Measurements from ENCODE around the gene RAPGEF5.

Gene RAPGEF5

DNA sequence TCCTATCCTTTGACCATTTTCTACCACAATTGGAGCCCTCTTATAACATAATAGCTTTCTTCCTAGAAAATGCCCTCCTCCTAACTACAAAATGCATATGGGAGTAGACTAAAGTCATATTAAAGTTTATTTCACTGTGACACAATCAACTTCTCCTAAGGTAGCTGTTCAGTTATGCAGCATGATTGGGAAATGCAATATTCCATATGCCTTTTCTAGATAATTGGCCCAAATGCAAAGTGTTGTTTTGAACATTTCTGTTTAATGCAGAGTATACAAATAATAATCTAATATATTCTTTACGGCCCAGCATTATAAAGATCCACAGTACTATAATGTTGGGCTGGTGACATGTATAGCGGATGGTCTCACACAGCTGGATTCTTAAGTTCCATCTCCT is 205.1 kb downstream of the RAPGEF5 start:
- DNase-seq (ENCODE audit: low read depth): no peak

DNA sequence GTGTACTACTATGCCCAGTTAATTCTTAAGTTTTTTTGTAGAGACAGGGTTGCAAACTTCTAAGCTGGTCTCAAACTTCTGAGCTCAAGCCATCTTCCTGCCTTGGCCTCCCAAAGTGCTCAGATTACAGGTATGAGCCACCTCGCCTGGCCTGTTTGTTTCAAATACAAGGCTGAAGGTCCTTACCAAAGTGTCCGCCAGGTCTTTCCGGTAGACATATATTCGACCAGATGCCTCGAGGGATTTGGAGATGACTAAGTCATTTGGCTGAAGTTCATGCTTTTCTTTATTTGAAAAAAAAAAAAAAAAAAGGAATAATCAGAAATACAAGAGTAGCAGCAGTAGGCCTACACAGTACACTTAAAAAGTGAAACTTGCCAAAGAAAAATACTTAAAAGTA is 206.7 kb downstream of the RAPGEF5 start:
- no peak for DNase-seq (ENCODE audit: low read depth)

DNA sequence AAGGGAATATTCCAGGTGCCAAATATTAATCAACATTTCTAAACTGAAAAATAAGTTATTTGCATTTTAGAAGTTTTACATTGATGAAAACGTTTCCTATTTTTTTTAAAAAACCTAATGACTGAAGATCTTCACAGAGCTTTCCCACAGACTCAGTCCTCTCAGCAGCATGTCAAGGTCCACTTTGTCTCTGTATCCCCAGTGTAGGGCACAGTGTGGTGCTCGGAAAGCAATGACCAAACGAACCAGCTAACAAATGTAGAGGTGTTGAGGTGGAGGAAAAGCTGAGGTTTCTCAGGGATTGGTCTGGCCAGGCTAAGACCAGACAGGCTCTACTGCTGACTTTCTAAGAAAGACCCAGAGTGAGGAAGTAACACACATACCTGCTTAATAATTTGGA is 209.1 kb downstream of the RAPGEF5 start:
- DNase-seq (ENCODE audit: low read depth): no peak

DNA sequence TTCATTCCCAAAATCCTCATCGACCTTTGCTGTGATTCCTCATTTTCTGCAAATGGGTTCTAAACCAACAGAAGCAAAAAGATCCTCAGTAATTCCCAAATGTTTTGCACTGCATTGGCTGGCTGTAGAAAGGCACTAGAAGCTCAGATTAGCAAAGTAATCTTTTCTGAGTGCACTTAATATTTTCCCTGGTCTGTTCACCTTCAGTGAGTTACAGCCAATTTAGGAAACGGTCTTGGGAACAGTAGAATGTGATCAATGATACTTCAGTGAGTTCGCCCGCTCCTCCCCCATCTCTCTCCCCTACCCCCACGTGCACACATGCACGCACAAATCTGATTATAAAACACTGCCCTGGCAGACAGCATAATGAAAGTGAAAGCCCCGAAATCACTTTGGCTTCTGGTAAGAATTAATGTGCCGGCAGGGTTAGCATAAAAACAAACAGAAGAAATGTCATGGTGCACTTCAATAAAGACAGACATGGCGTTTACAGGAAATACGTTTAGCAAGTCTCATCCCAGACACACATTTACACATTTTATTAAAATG is 209.9 kb downstream of the RAPGEF5 start:
- DNase-seq (ENCODE audit: low read depth): no peak

DNA sequence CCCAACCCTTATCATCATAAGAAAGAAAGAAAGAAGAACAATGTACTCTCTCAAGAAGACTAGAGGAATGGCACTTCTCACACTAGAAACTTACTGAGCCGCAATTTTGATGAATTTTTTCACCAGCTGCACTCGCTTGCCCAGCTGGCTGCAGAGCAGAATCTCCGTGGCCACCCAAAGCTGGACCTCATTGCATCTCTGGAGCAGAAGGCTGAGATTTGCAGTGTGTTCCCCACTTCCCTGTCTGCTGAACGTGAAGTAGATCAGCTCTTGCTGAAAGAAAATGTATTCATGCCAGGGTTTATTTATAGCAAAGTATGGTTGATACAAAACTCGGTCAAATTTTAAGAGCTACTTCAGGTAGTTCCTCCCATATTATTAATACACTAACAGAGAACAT is 212.0 kb downstream of the RAPGEF5 start:
- DNase-seq (ENCODE audit: low read depth): no peak

DNA sequence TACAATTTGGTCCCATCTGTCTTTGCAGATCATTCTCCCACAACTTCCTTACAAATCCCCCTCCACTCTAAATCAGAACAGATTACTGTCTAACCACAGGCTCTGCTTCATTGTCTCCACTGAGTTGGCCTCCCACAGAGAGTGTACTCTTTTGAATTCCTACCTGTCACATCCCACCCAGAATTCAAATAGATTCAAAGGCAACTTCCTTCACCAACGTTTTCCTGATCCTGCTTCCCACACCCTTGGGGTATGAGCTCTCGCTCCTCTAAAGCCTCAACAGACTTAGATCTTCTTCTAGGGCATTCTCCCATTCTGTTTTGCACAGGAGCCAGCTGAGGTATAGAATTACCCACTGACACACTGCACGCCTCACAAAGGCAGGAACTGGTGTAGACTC is 213.5 kb downstream of the RAPGEF5 start:
- DNase-seq (ENCODE audit: low read depth): no peak

DNA sequence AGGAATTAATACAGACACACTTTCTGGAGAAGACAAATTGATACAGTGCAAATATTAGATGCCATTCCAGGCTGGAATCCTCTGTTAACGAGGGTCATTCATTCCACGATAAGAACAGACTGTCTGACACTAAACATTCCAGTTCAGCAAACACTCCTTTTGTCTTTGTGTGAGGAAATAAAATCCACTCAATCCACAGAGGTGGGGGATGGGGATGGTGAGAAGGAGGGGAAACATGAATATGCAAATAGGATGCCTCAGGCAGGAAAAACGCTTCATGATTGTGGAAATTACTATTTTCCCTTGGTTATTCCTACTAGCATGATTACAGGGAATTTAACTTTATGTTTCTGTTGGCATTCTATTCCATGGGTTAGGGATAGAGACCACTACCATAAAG is 214.4 kb downstream of the RAPGEF5 start:
- no peak for DNase-seq (ENCODE audit: low read depth)

DNA sequence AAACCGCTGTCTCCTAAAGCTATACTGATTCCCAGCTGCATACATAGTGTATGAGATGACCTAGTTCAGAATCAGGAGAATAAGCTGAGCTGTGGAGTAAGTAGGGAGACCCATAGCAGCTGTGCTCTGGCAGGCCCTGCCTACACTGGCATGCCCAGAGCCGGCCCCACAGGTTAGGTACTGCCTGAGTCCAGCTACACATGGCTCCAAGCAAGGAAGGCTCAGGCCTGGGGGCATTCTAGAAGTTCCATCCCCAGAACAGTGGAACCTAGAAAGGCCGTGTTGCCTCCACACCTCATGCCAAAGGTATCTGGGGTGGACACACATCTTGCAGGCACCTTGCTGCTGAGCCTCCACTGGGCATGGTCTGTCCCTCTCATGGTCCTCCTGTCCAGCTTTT is 215.6 kb downstream of the RAPGEF5 start:
- no peak for DNase-seq (ENCODE audit: low read depth)

DNA sequence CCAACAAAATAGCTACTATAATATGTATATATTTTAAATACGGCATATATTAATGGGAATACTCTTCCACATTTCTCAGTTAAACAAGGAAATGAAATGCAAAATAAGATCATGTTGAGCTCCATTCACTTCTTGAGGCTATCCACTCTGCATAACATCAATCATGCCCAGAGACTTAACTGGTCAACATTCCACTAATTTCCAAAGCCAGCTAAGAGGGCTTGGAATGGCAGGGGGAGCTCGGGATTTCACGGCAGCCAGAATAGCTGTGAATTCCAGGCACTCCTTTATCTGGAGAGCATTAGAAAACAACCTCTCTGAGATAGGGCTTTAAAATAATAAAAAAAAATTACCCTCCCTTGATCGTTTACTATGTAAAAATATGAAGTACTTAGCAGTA is 216.4 kb downstream of the RAPGEF5 start:
- DNase-seq (ENCODE audit: low read depth): no peak

DNA sequence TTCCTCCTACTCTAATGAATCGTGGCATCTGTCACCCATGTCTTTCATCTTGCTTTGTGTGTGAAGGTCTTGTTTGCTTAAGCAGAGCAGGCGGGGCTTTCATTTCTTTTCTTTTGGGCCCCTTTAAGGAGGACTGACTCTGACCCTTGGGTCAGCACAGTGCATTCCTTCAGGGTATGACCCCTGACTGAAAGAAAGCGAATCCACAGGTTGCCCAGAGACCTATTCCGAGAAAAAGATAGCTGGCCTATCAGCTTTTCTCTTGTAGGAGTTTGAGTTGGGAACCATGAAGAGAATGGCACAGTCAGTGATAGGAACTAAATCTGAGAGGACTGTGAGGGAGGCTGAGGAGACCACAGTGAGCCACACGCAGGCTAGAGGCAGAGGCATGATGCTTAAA is 218.1 kb downstream of the RAPGEF5 start:
- DNase-seq (ENCODE audit: low read depth): no peak

DNA sequence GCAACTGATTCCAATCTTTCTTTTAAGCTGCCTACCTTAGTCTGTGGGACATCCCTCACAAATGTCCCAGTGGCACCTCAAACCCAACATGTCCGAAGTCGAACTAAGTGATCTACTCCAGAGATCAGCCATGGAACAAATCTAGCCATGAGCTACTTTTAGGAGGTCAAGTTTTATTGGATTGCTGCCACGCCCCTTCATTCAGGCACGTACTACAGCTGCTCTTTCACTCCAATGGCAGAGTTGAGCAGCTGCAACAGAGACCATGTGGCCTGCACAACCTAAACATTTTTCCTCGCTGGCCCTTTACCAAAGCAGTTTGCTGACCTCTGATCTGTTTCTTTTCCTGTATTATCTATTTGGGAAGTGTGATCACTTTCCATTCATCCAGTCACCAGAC is 218.8 kb downstream of the RAPGEF5 start:
- no peak for DNase-seq (ENCODE audit: low read depth)

DNA sequence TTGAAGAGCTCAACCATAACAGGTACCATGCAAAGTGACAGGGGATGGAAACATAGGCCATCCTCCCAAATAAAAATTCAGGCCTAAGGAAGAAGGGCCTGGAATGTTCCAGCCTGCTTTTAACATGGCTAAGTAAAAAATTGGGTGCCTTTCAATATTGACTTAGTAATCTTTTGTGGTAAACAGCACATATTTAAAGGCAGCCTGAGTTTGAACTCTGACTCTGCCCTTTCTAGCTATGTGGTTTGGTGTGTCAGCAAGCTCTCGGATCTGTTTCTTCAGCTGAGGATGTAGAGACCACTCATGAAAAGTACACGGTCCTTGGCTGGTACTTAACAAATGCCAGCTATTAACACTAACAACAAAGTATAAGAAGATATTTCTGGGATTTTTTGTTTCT is 219.5 kb downstream of the RAPGEF5 start:
- DNase-seq (ENCODE audit: low read depth): no peak

DNA sequence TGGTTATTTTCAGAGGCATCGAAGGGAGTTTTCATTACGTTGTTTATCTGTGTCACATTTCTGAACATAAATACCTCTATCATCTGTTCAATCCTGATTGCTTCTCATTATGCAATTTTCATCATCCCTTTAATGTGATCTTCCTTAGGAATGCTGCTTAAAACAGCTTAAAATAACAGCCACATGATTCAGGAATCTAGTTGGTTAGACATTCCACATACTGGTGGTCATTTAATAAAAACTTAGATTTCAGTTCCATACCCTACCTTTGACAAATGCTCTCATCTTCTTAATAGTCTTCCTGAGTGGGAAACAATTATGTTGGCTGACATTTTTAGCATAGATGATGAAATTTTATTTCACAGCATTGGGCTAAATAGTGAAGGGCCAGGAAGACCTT is 219.9 kb downstream of the RAPGEF5 start:
- DNase-seq (ENCODE audit: low read depth): no peak

DNA sequence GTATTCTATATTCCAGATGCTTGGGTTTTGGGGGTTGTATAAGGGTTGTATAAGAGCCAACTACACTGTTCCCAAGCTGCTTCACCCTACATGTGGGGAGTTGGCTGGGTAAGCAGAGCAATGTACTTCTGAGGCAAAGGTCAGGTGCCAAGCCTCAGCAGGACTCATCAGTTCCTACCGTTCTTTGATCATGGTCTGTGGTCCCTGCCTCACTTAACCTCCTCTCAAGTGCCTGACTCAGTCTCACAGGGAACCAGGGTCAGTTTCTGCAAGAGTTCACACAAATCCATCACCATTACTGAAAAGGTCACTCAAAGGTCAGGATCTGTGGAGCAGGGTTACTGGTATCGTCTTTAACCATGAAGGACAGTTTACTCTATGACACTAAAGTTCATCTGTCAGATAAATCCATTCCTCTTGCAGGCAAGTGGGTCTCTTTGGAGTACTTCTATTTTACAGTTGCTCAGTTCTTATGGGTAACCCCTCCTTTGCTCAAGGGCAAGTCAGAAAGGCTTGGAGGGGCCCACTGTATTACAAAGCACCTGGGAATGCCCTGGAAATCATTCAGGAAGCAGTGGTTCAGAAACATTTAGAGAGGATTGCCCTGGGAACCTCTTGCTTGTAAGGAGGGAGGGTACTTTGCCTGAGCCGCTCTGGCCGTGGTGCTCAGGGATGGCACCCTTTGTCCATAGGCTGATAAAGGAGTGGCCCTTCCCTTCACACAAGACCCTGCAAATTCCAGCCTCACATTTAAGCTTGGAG is 227.0 kb downstream of the RAPGEF5 start:
- no peak for DNase-seq (ENCODE audit: low read depth)

DNA sequence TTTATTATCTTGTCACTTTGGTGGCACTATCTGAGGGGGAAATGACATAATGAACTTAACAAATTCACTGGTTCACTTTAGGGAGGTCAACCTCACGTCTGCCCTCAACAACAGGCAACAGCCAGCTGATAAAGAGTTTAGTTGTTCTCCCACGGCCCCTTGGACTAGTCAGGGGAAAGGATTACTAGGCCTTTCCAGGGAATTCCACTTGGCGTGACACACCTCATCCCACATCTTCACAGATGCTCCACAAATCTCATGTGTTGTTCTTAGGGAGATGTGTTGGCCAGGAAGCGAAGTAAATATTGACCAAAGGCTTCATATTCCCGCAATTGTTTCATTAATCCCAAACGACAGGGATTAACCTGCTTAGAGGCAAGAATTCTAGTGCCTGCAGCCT is 227.8 kb downstream of the RAPGEF5 start:
- no peak for DNase-seq (ENCODE audit: low read depth)

DNA sequence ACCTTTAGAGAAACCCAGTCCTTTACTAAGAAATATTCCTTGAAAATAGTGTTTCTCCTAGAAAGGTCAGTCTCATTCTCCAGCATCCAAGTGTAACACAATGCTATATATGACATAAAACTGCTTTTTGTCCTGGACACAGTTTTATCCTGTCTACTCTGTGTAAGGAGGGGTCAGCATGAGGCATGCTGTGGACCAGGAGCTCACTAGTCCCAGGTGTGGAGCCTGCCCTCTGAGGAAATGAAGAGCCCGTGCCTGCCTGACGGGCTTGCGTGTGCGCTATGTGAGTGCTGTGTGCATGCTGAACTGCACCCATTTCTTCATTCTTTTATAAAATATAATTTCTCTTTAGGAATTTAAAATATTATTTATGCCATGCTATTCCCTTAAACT is 228.4 kb downstream of the RAPGEF5 start:
- DNase-seq (ENCODE audit: low read depth): no peak

DNA sequence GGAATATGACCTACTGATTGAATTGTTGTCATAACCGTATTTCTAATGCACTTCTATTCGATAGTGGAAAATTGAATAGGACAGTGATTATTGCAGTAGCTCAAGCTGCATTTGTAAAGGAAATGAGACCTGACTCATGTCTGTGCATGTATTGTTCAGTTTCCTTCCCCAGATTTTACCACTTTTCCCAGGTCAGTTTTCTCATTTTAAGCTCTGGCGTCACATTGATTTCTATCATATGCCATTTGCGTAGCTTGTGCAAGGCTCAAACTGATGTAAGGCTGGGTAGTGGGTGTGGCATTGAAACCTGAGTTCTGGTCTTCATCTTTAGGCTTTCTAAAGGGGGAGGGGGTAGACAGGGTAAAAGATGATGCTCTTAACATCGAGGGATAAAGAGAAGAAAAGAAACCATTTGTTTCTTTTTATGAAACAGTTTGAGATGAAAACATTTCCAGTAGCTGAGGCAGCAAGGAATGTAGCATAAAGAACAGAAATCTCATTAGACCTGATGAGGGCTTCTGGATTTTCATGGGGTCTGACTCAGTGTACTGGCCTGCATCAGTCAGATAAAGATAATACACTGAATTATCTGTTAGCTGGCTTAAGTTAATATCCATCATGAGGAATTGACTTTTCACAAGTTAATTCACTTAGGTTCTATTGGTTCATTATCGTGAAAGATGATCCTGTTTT is 229.0 kb downstream of the RAPGEF5 start:
- DNase-seq (ENCODE audit: low read depth): no peak

DNA sequence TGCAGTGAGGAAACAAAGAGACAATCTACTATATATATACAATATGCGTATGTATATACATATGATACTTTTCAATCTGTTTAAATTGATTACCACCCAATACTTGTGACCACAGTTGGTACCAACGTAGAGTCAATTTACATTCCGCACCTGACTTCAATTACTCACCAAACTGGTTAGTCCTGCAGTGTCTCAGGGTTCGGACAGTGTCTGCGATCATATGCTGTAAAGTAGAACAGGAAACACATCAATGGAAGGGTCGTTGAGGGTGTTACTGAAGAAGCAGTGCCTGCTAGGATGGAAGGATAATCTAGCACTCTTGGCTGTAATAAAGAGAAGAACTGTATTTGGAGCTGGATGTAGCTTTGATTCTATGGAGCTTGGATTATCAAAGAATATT is 231.5 kb downstream of the RAPGEF5 start:
- DNase-seq (ENCODE audit: low read depth): no peak

DNA sequence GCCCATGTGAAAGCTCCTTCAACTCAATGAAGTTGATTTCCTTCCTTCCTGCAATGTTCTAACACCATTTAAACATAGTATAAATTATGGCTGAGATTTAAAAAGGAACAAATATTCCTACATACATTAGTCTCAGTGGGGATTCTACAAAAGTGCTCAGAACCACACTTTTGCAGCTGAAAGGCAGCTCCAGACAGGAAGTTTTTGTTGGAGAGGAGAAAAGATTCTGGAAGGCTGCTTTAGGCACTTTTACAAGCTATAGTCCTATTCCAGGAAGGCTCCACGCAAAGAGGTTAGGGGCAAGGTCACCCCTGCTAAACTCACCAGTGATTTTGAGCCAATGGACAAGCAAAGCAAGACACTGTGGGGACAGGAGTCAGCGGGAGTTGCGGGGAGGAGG is 232.0 kb downstream of the RAPGEF5 start:
- no peak for DNase-seq (ENCODE audit: low read depth)

DNA sequence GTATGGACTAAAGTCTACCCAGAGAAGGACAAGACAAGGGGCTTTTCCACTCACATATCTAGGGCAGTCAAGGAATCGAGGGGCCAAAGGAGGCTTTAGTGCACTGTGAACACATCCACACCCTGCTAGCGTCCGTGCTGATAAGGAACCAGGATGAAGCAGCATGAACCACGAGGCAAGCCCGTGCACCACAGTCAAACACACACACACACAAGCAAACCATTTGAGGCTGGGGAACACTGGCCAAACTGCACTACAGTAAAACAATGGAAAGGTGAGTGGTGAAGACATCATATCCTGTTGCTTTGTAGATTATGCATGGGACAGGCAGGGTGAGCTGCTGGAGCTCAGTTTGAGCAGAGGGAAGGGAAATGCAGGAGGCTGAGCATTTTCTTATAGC is 233.8 kb downstream of the RAPGEF5 start:
- no peak for DNase-seq (ENCODE audit: low read depth)

DNA sequence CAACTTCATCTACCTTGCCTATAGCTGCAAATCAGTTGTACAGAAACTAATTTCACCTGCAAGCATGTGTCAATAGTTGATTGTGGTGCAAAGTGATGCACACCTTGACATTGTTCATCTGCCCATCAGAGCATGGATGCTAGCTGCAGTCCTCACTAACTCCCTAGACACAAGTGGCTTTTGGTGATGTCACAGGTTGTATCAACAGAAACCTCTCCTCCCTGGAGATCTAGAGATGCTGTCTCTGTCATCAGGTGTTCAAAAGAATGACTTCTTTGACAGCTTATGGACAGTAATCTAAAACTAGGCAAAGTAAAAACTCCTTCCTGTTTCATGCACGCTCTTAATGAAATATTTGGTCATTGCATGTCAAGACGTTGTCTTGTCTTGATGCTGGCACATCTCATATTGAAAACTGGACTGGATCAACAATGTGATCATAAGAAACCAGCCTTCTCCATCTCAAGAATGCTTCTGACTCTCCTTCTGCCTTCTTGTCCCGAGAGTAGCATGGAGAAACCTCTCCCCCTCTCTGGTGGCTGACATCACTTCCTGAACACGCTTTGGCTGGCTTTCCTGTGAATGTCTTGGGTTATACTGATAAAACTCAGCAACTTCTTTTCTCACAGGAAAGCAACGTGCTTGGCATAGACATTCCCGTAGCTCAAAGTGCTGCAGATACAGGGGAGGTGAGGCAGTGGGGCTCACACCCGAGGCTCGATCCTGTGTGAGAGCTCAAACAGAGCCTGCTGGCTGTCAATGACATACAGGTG is 235.1 kb downstream of the RAPGEF5 start:
- no peak for DNase-seq (ENCODE audit: low read depth)

DNA sequence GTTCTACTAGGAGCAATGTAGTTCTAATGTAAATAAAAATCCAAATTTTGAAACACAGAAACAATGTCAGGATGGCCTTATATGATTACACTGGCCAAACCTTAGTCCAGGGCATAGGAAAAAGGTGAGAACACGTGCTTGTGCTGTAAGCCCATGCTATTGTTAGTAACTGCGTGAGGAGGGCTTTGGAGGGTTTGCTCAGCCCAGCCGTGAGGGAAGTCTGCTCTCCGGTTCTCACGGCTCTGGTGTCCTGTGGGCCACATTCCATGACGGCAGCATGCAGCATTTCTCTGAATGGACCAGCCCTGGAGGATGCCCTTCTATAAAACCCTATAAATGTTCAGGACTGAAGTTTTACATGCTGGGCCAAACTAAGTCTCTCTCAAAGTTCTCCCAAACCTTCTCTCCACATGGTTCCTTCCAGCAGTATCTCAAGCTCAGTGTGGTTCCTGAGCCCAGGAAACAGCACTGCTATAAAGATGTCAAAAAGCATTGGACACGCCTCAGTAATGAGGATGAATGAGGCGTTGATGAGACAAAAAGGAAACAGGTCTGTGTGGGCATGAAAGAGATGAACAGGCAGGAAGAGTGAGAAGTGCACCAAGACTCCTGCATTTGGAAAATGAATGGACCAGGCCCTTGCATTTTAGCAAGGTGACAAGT is 236.4 kb downstream of the RAPGEF5 start:
- DNase-seq (ENCODE audit: low read depth): no peak

All from CMK (cell line).